HK-2 (cell line): ENCODE data around the gene BICD1.
"Not testable (repeated sequence)": the region's sequence is repeated elsewhere in the genome, so short reads cannot be mapped to it uniquely, and the experiment has no call there.

Experiments
- DNase-seq: peaks from one replicate; pipeline ENCODE4 v3.0.0-alpha.2; 2018; ENCODE audit not compliant: unreplicated experiment

The BICD1 gene

DNA sequence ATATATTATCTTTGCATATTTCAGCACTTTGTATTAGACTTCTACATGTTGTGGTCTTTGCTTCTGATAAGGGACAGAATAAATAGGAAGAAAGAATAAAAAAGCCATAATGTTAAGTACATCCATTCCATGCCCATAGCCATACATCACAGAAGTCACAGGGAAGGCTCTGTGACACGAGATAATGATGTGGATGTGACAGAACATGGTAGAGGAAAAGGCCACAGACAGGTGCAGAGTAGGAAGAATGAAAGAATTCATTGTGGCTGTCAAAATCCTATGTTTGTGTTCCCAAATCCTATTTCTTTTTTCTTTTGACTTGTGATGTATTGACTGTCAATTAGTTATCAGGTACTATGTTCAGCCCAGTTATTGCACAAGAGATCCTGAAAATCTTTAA, 38.4 kb downstream of the BICD1 start:
- no peak for DNase-seq

GRCh38 chr12:32146074-32146873, 39.6 kb downstream of the BICD1 start:
- DNase-seq = no peak

- no peak for DNase-seq
These were observed 41.7 kb downstream of the BICD1 start for GRCh38 chr12:32148372-32148771.

DNA sequence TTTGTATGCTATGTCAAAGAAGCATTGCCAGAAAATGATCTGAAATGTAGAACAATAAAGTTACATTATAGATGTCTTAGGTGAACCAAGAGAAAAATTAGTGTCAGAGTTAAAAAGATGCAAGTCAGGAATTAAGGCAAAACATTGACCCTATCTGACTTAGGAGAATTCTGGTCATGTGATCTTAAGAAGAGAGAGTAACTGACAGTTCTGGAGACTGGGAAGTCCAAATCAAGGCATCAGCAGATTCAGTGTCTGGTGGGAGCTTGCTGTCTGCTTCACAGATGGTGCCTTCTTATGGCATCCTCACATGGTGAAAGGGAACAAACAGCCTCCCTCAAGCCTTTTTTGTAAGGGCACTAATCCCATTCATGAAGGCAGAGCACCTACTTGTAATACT, 42.8 kb downstream of the BICD1 start:
- no peak for DNase-seq

DNA sequence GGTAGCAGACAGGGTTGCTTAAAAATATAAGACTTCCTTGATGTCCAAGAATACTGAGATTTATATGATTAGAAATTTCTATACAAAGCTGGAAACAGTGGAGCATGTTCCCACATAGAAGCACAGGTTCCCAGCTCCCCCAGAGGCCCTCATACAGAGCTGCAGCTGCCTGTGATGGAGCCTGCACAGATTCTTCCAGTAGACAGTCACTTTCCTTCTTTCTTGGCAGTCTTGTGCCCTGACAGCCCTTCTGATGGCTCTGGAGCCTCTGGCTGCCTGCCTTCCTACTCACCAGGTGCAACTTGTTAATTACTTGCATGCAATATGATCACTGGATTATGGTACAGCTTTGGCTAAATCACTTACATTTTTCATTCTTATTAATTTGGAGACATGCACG, 44.4 kb downstream of the BICD1 start:
- no peak for DNase-seq

- no peak for DNase-seq
These were observed 44.9 kb downstream of the BICD1 start for GRCh38 chr12:32151552-32151951.

DNA sequence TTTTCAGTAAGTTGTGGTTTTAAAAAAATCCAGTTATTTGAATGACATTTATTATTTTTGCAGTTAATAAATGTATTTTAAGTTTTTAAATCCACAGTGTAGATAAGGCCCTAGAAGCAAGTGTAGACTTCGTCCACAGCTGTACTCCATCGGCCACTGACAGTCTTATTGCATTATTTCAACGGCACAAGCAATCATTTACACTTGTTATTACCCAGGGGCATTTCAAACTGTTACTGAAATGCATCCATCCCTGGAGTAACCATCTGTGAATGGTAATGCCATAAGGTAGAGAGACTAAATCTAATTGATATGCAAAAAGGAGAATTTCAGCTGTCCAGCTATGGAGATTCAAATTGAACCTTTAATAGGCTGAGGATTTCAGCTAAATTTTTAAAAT, 48.4 kb downstream of the BICD1 start:
- DNase-seq = no peak

DNA sequence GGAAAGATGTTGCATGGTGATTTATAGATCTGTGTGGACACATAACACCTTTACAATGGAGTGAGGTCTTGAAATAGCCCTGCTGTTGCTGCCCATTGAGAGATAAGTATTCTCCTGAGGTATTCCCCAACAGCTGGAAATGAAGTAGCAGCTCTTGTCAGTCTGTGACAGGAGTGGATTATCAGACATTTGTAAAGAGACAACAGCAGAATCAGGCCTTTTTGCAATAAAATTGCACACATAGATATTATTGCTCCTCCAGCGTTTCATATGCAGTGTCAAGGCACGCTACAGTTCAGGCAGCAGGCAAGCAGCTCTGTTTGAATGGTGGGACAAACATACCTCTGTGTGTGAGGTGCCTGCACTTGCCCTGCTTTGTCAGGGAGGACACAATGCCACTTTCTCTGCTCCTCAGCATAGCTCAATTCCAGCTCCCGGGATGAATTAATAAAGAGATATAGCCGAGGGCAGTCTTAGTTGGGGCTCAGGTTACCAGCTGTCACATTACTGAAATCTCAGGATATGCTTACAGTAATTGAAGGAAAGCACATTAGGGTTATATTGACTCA, 49.4 kb downstream of the BICD1 start:
- no peak for DNase-seq

- no peak for DNase-seq
These were observed 51.9 kb downstream of the BICD1 start for GRCh38 chr12:32158525-32158924.

- DNase-seq = no peak
These were observed 52.7 kb downstream of the BICD1 start for GRCh38 chr12:32159381-32159780.

DNA sequence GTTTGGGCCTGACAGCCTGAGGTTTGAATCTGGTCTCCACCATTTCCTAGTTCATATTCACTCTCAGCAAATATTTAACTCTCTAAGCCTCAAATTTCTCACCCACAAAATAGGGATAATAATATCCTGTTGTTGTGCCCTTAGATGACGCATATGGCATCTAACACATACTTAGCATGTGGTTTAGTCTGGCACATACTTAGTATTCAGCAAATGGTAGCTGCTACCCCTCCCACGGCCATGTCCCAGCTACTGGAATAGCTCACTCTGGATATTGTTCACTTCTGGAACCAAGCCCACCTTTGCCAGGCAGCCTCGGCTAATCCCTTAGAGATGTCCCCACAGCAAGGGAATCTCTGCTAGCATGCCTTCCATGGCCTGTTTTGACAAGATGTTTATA, 53.3 kb downstream of the BICD1 start:
- peak; percentile 16 for DNase-seq

DNA sequence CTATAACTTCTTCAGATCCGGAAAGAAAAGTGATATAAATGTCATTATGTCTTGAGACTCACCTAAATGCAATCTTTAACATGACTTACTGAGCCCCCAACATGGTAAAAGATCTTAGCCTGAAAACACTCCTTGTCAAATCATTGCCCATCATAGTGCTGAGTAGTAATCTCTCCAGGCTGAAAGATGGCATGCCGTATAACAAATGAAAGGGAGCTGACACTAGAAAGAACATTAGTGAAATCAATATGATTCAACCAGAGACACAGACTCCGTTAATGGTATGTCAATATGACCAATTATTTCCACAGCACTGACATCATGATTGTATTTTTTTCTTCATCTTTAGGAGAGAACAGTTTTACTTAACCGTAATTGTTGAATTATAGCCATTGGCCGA, 54.4 kb downstream of the BICD1 start:
- DNase-seq = no peak

GRCh38 chr12:32163596-32163995, 56.9 kb downstream of the BICD1 start:
- no peak for DNase-seq

DNA sequence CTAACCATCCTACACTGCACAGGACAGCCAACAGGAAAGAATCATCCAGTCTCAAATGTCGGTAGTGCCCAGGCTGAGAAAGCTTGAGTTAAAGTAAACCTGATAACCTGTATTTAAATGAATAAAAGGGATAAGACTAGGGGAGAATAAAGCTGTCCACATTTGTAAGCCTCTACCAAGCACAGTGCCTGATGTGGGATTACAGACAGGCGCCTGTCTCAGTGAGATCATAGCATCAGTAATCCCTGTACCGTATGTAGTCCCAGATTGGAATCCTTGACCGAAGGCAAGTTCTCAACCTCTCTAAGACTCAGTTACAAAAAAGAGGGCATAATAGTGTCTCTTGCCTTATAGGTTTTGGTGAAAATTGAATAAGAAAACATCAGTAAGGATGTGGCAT, 59.9 kb downstream of the BICD1 start:
- no peak for DNase-seq

- no peak for DNase-seq
These were observed 63.9 kb downstream of the BICD1 start for GRCh38 chr12:32170437-32170998.

DNA sequence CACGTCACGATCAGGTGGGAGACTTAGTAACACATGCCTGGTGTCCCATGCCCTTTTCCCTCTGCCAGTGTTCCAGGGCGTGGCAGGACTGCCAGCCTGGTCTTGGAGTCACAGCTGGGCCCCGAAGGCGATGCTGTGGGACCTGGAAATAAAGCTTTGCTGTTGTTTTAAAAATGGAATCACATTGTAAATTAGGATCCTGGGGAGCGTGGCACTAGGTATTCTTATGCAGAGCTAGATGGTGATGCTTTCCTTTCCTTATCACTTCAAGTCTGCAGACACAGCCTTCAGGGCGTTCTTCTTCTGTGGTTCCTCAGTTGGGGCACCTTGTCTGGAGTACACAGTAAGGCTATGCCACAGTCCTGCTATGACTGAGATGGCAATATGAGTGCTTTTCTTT, 64.6 kb downstream of the BICD1 start:
- DNase-seq = no peak

- no peak for DNase-seq
These were observed 70.0 kb downstream of the BICD1 start for GRCh38 chr12:32176606-32177005.

- no peak for DNase-seq
These were observed 71.8 kb downstream of the BICD1 start for GRCh38 chr12:32178341-32179010.

DNA sequence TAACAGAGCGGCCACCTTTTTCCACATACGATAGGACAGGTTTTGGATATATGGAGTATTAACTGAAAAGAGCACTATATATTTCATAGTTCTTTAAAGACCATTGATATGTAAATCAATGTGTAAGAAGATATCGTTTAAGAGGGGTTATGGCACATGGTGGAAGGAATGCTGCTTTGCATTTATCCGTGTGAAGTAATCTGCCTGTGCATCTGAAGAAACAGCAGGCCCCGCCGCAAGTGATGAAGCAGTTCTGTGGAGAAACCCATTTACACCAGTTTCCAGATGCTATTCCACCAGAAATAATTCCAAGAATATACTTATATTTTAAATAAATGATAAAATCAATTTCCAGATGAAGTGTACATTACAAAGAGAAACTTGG, 72.4 kb downstream of the BICD1 start:
- no peak for DNase-seq

DNA sequence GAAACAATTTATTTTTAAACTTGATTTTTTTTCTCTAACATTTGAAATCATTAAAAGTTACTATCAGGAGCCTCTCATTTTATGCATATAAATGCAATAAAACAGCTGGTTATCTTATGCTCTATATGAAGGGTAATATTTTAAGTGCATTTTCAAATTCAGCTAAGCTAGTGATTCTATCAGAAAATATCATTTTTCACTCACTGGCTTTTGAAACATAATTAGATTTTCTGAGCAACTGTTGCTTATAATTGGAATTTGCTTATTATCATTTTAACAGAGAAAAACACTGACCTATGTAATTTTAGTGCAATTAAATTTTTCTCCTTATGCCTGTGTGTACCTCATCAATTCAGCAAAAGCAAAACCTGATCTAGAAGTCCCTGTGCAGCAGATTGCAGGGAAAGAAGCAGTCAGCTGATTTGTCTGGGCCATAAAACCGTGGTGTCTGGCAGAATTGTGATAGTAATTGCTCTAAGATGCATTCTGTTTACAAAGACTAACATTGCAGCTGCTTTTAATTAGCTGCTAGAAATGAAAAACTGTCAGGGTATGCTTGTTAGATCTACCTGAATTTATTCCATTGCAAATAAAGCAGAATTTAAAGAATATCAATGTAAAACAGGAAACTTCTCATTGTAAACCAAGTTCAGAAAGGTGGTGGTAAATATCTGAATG, 75.0 kb downstream of the BICD1 start:
- no peak for DNase-seq

GRCh38 chr12:32183650-32184049, 77.0 kb downstream of the BICD1 start:
- no peak for DNase-seq

- DNase-seq = not testable (repeated sequence)
These were observed 80.5 kb downstream of the BICD1 start for GRCh38 chr12:32187127-32187526.
